Ishikawa (cell line): ENCODE measurements around the gene NEURL1.

Experiments
- TAF1 ChIP-seq: IDR thresholded peaks from 2 replicates; pipeline ENCODE4 v1.6.1; 2012; ENCODE audit warnings: low read depth, mild to moderate bottlenecking
- USF1 ChIP-seq: IDR thresholded peaks from 2 replicates; pipeline ENCODE4 v1.6.1; 2012
- YY1 ChIP-seq: IDR thresholded peaks from 2 replicates; pipeline ENCODE4 v1.6.1; 2012; ENCODE audit warnings: low read depth
- TF ChIP-seq, protein P1 (sequence below): IDR thresholded peaks from 2 replicates; pipeline ENCODE4 v1.6.1; 2012; ENCODE audit warnings: low read depth, mild to moderate bottlenecking

DNA sequence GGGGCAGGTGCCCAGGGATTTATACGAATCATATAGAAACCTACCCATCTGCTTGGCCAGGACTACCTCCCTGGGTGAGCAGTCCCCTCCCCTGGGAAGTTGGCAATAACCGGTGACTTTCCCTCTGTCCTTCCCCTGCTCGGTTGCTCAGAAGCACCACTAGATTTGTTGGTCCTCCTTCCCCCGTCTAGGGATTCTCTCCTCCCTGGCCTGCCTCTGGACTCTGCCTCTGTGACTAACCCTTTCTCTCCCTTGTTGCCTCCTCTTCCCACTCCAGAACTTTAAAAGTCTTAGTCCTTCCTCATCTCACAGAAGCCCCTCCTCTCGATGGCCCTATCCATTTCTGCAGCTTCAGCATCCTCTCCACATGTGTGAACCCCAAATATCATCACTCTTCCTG is 24.3 kb upstream of the NEURL1 start:
- TF ChIP-seq YY1 = no peak
- TF ChIP-seq USF1 = no peak
- no peak for TF ChIP-seq TAF1
- TF ChIP-seq, protein P1, sequence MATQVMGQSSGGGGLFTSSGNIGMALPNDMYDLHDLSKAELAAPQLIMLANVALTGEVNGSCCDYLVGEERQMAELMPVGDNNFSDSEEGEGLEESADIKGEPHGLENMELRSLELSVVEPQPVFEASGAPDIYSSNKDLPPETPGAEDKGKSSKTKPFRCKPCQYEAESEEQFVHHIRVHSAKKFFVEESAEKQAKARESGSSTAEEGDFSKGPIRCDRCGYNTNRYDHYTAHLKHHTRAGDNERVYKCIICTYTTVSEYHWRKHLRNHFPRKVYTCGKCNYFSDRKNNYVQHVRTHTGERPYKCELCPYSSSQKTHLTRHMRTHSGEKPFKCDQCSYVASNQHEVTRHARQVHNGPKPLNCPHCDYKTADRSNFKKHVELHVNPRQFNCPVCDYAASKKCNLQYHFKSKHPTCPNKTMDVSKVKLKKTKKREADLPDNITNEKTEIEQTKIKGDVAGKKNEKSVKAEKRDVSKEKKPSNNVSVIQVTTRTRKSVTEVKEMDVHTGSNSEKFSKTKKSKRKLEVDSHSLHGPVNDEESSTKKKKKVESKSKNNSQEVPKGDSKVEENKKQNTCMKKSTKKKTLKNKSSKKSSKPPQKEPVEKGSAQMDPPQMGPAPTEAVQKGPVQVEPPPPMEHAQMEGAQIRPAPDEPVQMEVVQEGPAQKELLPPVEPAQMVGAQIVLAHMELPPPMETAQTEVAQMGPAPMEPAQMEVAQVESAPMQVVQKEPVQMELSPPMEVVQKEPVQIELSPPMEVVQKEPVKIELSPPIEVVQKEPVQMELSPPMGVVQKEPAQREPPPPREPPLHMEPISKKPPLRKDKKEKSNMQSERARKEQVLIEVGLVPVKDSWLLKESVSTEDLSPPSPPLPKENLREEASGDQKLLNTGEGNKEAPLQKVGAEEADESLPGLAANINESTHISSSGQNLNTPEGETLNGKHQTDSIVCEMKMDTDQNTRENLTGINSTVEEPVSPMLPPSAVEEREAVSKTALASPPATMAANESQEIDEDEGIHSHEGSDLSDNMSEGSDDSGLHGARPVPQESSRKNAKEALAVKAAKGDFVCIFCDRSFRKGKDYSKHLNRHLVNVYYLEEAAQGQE = no peak
